ENCODE results near the gene GNAI1. TPM values are rescaled to one million over a fixed set of nuclear protein-coding genes. Genes with fewer than 3 reads are reported as not detected.

The GNAI1 gene
- total and polyA plus RNA-seq, 2 donors (not counting 1 experiment from before 2014, with no cell fraction given) = not detected

DNA sequence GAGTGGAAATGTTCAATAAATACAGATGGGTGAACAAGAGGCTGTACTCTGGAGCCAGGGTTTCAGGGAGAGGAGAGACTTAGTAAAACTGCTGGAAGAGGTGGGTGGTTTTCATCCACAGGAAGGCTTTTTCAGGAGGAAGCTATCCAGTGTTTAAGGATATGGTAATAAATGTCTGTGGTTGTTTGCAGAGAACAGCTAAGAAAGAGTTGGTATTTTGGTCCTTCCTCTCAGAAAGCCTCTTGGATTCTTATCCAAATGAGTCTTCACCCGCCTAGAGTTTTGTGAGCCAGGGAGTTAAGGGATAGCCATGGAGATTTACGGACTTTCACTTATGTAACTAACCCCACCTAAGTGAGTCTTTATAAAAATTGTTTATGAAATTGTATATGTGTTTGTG lies 95.7 kb downstream of the GNAI1 start:
- Histone ChIP-seq H3K79me2 (ENCODE audit: control insufficient read depth, insufficient read depth, low read length) (no peaks in the 10 kb centered on the region), H2AFZ (ENCODE audit: insufficient read depth, low read depth, low read length, poor library complexity, severe bottlenecking) (no peak overlapping the region), H3K9ac (ENCODE audit: low read length) (no peak overlapping the region), H3K36me3 (replicated peaks in 1 of 2; ENCODE audit: control extremely low read depth in 1 of 2, control insufficient read depth in 1 of 2, extremely low read depth in 1 of 2, insufficient read depth in 2 of 2, low read length in 1 of 2) (no peaks in the 10 kb centered on the region), H3K4me1 (ENCODE audit: control insufficient read depth in 2 of 2, insufficient read depth in 2 of 2, low read length in 2 of 2) (no peaks in the 10 kb centered on the region), H3K27me3 (replicated peaks in 1 of 4; ENCODE audit: control extremely low read depth in 1 of 4, control insufficient read depth in 3 of 4, insufficient read depth in 4 of 4, low read length in 3 of 4) (no peaks in the 10 kb centered on the region), H3K4me3 (ENCODE audit: control extremely low read depth in 1 of 5, extremely low read depth in 1 of 5, insufficient read depth in 1 of 5, low read depth in 2 of 5, low read length in 4 of 5) (no peak overlapping the region), H3K27ac (ENCODE audit: low read length in 2 of 2) (no peak overlapping the region), H3K4me2 (replicated peaks; ENCODE audit: low read depth, low read length, poor library complexity, severe bottlenecking) (no peak overlapping the region), H4K20me1 (ENCODE audit: control insufficient read depth, insufficient read depth, low read length, poor library complexity, severe bottlenecking) (no peaks in the 10 kb centered on the region), H3K9me3 (ENCODE audit: control extremely low read depth in 1 of 3, control insufficient read depth in 2 of 3, insufficient read depth in 1 of 3, low read length in 2 of 3) (no peaks in the 10 kb centered on the region)
- Mint-ChIP-seq H3K4me3 (no peak overlapping the region), H3K27me3 (no peaks in the 10 kb centered on the region), H3K4me1 (no peaks in the 10 kb centered on the region), H3K27ac (no peak overlapping the region), H3K9me3 (ENCODE audit: insufficient read depth) (no peaks in the 10 kb centered on the region)
- DNase-seq = no peak
- no peak for TF ChIP-seq EZH2 (IDR thresholded peaks at IDR 0.05; ENCODE audit: borderline replicate concordance, insufficient read depth, low read depth, low read length, poor library complexity, severe bottlenecking)
- TF ChIP-seq CTCF (IDR thresholded peaks at IDR 0.05) = no peak
- ChIA-PET POLR2A (no interaction called here), CTCF (no interaction called here)
- intact Hi-C loops (cut with micrococcal nuclease) = no loop called here
- no peak for ATAC-seq (ENCODE audit: low read depth)
- no CpG with 5 or more reads among the region's 2 CpGs for WGBS (ENCODE audit: insufficient coverage)

DNA sequence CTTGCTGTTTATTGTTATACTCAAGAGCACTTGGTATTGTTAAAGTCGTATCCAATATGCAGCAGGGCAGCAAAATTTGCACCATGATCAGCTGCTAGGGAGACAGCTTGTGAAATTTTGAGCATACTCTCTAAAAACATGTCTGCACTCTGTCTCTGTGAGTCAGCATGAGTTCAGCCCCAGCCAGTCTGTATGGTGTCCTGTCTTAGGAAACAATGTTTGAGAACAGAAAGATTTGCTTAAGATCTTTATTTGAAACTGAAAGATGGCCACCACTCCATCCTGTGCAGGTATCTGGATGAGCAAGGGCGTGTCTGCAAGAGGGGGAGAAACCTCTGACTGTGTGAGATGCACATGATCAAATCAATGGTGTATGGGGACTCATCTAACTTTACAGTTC lies 97.1 kb downstream of the GNAI1 start:
- DNase-seq (no peak), ATAC-seq (ENCODE audit: low read depth) (no peak)
- H3K27me3 ChIP-seq (replicated peaks in 1 of 4; ENCODE audit: control extremely low read depth in 1 of 4, control insufficient read depth in 3 of 4, insufficient read depth in 4 of 4, low read length in 3 of 4) = no peaks in the 10 kb centered on the region
- no peaks in the 10 kb centered on the region for H4K20me1 ChIP-seq (ENCODE audit: control insufficient read depth, insufficient read depth, low read length, poor library complexity, severe bottlenecking)
- H3K4me3 ChIP-seq (ENCODE audit: control extremely low read depth in 1 of 5, extremely low read depth in 1 of 5, insufficient read depth in 1 of 5, low read depth in 2 of 5, low read length in 4 of 5) = no peak overlapping the region
- Mint-ChIP-seq H3K27me3 (no peaks in the 10 kb centered on the region), H3K27ac (no peak overlapping the region), H3K4me1 (no peaks in the 10 kb centered on the region), H3K4me3 (no peak overlapping the region), H3K9me3 (ENCODE audit: insufficient read depth) (no peaks in the 10 kb centered on the region)
- ChIA-PET POLR2A (no interaction called here), CTCF (no interaction called here)
- WGBS (ENCODE audit: insufficient coverage) = no CpG with 5 or more reads among the region's 2 CpGs
- H2AFZ ChIP-seq (ENCODE audit: insufficient read depth, low read depth, low read length, poor library complexity, severe bottlenecking) = no peak overlapping the region
- no peaks in the 10 kb centered on the region for H3K4me1 ChIP-seq (ENCODE audit: control insufficient read depth in 2 of 2, insufficient read depth in 2 of 2, low read length in 2 of 2)
- no peak overlapping the region for H3K27ac ChIP-seq (ENCODE audit: low read length in 2 of 2)
- no peak for TF ChIP-seq EZH2 (IDR thresholded peaks at IDR 0.05; ENCODE audit: borderline replicate concordance, insufficient read depth, low read depth, low read length, poor library complexity, severe bottlenecking)
- no peak for TF ChIP-seq CTCF (IDR thresholded peaks at IDR 0.05)
- no peak overlapping the region for H3K9ac ChIP-seq (ENCODE audit: low read length)
- H3K4me2 ChIP-seq (replicated peaks; ENCODE audit: low read depth, low read length, poor library complexity, severe bottlenecking) = no peak overlapping the region
- H3K36me3 ChIP-seq (replicated peaks in 1 of 2; ENCODE audit: control extremely low read depth in 1 of 2, control insufficient read depth in 1 of 2, extremely low read depth in 1 of 2, insufficient read depth in 2 of 2, low read length in 1 of 2) = no peaks in the 10 kb centered on the region
- intact Hi-C loops (cut with micrococcal nuclease) = no loop called here
- no peaks in the 10 kb centered on the region for H3K9me3 ChIP-seq (ENCODE audit: control extremely low read depth in 1 of 3, control insufficient read depth in 2 of 3, insufficient read depth in 1 of 3, low read length in 2 of 3)
- no peaks in the 10 kb centered on the region for H3K79me2 ChIP-seq (ENCODE audit: control insufficient read depth, insufficient read depth, low read length)

All from B cell (primary cell).